Measurements from ENCODE around the gene ZNF747.

The ZNF747 gene

DNA sequence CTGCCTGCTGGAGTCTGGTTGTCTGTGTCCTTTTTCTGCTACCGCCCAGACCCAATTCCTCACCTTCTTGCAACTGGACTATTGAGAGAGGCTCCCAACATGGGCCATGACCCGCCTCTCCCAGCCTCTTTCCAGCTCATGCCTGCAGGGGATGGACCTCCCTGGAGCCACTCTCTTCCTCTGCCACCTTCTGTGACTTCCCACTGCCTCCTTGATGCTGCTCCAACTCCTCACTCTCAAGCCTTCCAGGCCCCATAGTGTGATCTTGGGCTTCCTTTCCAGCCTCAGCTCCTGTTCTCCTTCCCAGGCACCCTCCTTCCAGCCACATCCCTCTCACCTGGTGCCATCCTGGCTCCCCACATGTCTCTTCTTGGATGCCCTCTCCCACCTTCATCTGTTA, 19.4 kb downstream of the ZNF747 start:
- DNase-seq (ENCODE audit: low read depth) = no peak

DNA sequence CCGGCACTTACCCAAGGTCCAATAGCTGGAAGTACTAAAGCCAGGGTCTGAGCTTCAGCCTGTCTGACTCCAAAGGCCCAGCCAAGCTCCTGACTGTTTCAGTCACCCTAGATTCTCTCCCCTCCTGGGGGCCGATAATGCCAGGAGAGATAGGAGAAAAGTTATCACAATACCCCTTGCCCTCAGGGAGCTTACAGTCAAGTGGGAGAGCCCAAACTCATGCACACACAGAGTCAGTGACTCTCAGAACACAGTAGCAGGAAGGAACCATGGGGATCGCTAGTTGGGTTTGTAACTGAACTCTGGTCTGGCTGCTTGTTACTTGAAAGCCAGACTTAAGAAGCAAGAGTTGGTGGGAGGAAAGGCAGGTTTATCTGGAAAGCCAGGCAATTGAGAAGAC, 23.1 kb downstream of the ZNF747 start:
- DNase-seq (ENCODE audit: low read depth) = no peak

DNA sequence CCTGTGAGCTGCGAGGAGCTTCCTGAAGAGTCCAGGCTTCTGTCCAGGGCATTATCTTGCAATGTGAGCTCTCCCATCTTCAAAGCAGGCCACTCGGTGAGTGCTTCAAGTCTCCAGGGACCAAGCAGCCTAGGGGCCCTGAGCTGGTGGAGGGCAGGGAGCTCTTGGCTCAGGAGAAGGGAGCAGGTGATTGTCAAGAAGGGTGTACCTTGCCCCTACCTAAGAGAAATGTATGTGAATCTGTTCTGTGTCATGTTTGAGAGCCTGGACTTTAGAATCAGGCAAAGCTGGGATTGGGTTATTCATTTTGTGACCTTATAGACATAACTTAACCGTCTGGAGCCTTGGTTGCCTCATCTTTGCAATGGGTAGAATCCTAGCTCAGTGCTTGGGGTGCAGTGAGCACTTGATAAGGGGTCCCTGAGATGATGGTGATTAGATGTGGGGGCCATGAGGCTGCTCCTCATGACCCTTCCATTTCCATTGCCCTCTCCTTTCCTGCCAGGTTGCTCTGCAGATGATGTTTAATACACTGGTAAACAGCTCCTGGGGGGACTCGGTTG, 24.2 kb downstream of the ZNF747 start:
- DNase-seq (ENCODE audit: low read depth) = no peak

DNA sequence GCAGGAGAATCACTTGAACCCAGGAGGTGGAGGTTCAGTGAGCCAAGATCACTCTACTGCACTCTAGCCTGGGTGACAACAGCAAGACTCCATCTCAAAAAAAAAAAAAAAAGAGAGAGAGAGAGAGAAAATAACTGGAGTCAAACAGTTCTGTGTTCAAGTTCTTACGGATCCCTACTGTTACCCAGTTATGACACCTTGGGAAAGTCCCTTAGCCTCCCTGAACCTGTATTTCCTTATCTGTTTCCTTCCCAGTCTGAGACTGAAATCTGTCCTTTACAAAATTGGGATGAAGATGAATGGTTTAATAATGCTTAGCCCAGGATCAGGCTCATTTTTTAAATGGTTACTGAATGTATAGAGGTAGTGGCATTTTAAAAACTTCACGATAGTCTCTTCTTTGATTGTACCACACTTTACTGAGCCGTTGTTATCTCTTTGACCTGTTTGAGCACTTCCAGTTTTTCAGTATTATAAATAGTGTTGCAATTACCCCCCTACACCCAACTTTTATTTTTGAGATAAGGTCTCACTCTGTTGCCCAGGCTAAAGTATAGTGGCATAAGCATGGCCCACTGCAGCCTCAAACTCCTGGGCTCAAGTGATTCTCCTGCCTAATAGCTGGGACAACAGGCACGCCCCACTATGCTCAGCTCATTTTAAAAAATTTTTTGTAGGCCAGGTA, 25.4 kb downstream of the ZNF747 start:
- DNase-seq (ENCODE audit: low read depth) = no peak

DNA sequence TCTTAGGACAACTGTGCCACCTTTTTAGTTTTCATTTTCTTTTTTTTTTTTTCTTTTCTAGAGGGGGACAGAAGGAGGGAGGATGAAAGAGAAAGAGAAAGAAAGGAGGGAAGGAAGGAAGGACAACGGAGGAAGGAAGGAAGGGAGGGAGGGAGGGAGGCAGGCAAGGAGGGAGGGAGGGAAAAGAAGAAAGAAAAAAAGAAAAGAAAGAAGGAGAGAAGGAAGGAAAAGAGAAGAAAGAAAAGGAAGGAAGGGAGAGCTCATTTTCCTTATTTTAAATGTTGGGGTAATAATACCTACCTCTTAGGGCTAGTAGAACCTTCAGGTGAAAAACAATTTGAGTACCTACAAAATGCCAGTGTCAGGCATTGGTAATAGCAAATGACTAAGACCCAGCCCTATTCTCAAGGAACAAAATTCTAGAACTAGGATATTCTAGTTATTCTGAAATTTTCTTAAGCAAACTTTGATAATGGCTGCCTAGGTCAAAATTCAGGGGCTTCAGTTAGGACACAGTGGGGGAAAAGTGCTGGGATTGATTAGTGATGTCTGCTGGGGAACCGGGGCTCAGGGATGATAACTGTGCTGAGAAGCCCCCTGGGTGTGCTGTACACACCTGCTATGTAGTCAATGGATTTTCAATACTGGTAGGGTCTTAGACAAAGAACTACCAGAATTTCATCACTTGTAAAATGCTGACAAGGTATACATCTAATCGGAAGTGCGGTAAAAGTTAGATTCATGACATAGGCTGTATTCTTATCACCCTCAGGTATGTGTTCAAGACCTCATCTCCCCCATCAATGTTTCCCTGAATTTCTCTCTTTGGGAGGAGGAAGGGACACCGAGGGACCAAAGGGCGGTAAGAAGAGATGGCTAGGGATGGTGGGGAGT, 31.0 kb downstream of the ZNF747 start:
- DNase-seq (ENCODE audit: low read depth) = no peak

DNA sequence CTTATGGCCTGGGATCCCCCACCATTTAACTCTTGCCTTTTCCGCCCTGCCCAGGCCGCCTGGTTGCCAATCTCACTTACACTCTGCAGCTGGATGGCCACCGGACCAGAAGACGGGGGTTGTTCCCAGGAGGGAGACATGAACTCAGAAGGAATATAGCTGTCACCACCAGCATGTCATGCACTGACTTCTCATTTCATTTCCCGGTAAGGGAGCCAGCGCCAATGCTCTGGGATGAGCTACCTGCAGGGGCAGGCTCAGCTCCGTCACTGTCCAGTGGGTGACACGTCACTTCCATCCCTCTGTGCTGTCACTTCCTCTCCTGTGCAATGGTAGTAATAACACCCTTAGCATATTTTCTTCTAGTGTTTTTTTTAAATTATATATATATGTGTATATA, 35.4 kb downstream of the ZNF747 start:
- no peak for DNase-seq (ENCODE audit: low read depth)

DNA sequence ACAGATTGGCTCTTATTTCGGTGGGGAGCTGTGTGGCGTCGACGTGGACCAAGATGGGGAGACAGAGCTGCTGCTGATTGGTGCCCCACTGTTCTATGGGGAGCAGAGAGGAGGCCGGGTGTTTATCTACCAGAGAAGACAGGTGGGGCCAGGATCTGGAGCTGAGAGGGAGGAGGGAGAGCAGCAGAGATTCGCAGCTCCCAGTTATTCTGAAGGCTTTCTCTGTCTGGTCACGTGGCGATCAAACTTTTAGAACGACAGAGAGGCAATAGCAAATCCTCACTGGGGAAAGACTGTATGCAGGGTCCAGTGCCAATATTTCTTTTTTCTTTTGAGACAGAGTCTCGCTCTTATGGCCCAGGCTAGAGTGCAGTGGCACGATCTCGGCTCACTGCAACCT, 39.9 kb downstream of the ZNF747 start:
- DNase-seq (ENCODE audit: low read depth) = no peak

DNA sequence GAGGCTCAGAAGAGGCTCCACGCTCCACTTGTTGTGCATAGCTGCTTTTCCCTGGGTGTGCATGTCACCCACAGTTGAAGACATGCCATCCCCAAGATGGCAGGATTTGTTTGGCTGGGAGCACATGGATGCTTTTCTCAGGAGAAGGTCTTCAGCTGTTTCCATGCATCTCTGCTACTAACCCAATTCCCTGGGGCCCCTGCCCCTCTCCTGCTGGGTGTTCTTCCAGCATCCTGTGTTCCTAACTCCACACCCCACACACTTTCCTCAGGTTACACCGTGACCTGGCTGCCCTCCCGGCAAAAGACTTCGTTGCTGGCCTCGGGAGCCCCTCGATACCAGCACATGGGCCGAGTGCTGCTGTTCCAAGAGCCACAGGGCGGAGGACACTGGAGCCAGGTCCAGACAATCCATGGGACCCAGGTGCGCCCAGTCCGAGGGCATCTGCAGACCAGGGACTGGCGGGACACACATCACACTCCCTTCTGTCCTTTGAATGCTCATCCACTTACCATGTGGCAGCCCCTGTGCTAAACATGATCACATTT, 40.6 kb downstream of the ZNF747 start:
- no peak for DNase-seq (ENCODE audit: low read depth)

DNA sequence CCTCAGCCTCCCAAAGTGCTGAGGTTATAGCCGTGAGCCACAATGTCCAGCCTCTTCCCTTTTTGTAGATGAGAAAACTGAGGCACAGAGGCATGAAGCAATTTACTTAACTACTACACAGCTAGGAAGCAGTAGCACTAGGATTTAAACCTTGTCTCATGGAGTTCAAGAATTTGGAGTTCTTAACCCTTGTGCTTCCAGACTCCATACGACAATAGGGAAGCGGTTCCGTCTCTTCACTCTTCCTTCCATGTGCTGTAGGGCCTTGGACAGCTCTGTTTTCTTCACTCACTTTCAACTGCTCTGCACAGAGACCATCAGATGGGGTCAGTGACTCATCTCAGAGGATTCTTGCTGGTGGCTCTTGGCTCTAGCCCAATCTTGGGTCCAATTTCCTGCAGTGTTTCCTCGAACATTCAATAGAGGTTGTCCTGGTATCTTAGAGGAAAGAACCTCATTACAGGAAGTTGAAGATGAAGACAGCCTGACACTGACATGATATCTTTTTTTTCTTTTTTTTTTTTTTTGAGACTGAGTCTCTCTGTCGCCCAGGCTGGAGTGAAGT, 42.8 kb downstream of the ZNF747 start:
- DNase-seq (ENCODE audit: low read depth) = no peak

DNA sequence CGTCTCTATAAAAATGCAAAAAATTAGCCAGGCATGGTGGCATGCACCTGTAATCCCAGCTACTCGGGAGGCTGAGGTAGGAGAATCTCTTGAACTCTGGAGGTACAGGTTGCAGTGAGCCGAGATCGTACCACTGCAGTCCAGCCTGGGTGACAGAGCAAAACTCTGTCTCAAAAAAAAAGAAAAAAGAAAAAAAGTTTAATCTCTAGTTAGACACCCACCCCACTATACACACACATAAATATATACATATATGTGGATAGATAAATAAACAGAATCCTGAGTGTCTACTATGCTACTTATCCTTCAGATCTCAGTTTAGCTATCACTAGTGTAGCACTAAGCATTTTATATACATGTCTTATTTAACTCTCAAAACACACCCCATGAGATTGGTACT, 43.4 kb downstream of the ZNF747 start:
- no peak for DNase-seq (ENCODE audit: low read depth)

DNA sequence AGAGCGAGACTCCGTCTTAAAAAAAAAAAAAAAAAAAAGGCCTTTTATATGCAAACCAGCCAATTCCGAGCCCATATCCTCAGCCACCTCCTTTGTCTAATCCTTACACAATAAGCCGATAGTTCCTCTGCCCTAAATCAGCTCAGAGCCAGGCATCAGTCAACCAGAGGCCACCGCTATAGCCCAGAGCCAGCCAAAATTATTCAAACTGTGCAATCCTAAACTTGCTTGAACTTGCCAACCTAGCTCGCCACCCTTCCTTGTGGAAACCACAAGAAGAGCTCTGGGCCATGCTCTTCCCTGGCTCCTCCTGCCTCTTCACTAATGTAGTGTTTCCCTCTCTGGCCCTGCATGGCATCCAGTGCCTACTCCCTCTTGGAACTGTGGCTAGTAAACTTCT, 44.4 kb downstream of the ZNF747 start:
- DNase-seq (ENCODE audit: low read depth) = no peak

DNA sequence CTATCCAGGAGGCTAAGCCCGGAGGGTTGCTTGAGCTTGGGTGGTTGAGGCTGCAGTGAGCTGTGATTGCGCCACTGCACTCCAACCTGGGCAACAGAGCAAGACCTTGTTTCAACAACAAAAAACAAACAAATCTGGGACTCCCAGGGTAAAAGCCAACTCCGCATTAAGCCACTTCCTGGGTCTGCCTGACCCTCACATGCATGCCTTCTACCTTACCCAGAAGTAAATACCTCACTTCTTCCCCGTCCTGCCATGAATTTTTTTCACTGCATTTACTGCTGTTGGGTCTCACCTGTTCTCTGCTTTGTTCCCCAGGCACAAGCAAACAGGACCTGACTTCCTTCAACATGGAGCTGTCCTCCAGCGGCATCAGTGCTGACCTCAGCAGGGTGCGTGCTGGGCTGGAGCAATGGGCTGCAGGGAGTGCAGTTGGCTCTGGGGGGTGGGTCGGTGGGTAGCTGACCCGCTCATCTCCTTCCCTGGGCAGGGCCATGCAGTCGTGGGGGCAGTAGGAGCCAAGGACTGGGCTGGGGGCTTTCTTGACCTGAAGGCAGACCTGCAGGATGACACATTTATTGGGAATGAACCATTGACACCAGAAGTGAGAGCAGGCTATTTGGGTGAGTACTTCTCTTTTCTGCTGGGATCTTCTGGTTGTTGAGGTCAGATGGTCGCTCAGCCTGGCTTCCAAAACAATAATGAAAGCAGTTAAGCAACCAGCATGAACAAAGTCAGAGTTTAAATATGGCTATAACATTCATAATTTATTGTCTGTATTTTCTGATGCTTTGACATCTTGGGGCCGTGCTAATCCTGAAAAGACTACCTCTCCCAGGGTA, 45.7 kb downstream of the ZNF747 start:
- DNase-seq (ENCODE audit: low read depth) = no peak

DNA sequence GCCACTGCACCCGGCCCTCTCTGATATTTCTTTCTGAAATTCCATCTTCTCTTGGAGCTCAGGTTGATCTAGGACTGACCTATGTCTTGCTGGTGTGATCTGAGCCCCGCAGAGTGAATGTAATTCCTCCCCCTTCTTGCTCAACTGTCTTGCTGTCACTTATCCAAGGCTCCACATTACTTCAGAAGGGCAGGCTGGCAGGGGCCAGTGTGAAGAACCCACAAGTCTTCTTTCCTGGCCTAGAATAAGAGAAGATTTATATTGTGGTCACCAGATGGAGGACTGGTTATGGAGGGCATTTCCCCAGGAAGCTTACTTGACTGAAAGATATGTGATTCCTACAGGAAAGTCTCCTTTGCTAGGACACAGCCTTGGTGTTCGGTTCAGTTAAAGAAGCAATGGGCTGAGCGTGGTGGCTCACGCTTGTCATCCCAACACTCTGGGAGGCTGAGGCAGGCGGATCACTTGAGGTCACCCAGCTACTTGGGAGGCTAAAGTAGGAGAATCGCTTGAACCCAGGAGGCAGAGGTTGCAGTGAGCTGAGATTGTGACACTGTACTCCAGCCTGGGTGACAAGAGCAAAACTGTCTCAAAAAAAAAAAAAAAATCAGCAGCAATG, 48.7 kb downstream of the ZNF747 start:
- DNase-seq (ENCODE audit: low read depth) = no peak

DNA sequence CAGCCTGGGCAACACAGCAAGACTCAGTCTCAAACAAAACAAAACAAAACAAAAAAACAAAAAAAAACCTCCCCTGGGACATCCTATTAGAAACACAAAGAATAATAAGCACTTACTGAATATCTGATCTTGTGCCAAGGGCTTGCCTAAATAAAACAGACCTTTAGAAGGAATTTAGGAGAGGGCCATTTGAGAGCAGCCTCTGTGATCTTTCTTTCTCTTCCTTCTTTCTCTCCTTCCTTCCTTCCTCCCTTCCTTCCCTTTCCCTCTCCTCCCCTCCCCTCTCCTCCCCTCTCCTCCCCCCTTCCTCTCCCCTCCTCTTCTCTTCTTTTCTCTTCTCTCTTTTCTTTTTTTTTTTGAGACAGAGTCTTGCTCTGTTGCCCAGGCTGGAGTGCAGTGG, 49.8 kb downstream of the ZNF747 start:
- DNase-seq (ENCODE audit: low read depth) = no peak

DNA sequence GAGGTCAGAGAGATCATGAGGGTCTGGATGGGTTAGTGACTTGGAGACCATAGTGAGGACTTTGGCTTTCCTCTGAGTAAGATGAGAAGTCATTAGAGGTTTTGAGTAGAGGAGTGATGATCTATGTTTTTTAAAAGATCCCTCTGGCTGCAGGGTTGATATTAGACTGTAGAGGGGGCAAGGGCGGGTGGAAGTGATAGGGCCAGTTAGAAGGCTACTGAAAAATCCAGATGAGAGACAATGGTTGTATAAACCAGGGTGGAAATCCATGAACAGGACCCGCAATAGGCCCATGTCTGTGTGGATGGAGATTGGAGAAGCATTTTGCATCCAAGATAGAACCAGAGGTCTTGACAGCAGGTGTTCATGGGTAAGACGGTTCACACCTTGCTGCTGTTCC, 52.3 kb downstream of the ZNF747 start:
- no peak for DNase-seq (ENCODE audit: low read depth)

DNA sequence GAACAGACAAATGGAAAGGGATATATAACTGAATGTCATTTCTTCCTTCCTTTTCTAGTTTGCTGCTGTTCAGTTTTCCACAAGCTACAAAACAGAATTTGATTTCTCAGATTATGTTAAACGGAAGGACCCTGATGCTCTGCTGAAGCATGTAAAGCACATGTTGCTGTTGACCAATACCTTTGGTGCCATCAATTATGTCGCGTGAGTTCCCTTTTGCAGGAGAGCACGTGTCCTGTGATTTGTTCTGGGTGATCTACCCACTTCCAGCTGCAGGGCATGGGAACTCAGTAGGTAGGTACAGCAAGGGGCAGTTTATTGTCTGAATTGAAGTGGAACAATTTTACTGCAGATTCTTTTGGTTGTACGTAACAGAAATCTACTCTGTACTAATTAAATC, 53.3 kb downstream of the ZNF747 start:
- no peak for DNase-seq (ENCODE audit: low read depth)

Data from stimulated activated CD8-positive, alpha-beta memory T cell treated with anti-CD3 and anti-CD28 coated beads, Interleukin-4, amount 100 ng/mL, for 24 hours (primary cell).